Thymus (tissue), 11 donors: Measurements from ENCODE around the gene TFRC. TPM values are rescaled to one million over a fixed set of nuclear protein-coding genes. Genes with fewer than 3 reads are reported as not detected.
"Not testable (repeated sequence)": the region's sequence is repeated elsewhere in the genome, so short reads cannot be mapped to it uniquely, and the experiment has no call there.

Experiments
- DNase-seq, 9 donors: peaks; one replicate each; pipeline ENCODE4 v3.0.0-alpha.2; 2013; ENCODE audit warnings: low spot score in 9 of 9, low read depth in 6 of 9, missing footprints in 1 of 9
- H3K27ac ChIP-seq, 2 donors: one replicate each; pipeline ENCODE4 v1.5.1; 2013; ENCODE audit warnings: control low read depth in 1 of 2, low read depth in 1 of 2, low read length in 1 of 2, mild to moderate bottlenecking in 1 of 2, moderate library complexity in 1 of 2
- H3K27me3 ChIP-seq, 2 donors: one replicate each; pipeline ENCODE4 v1.5.1; 2013; ENCODE audit warnings: low read length in 1 of 2; ENCODE audit not compliant: control insufficient read depth in 2 of 2, insufficient read depth in 1 of 2
- H3K36me3 ChIP-seq, 2 donors: one replicate each; pipeline ENCODE4 v1.5.1; 2013; ENCODE audit warnings: low read length in 1 of 2, mild to moderate bottlenecking in 1 of 2, moderate library complexity in 1 of 2; ENCODE audit not compliant: control insufficient read depth in 2 of 2, insufficient read depth in 2 of 2
- H3K4me1 ChIP-seq, 2 donors: one replicate each; pipeline ENCODE4 v1.5.1; 2013; ENCODE audit warnings: low read length in 2 of 2; ENCODE audit not compliant: control insufficient read depth in 2 of 2, insufficient read depth in 2 of 2
- H3K4me3 ChIP-seq, 2 donors: one replicate each; pipeline ENCODE4 v1.5.1; 2013; ENCODE audit warnings: low read length in 2 of 2, control low read depth in 1 of 2, mild to moderate bottlenecking in 1 of 2
- H3K9me3 ChIP-seq, 2 donors: one replicate each; pipeline ENCODE4 v1.5.1; 2013; ENCODE audit warnings: low read length in 1 of 2, mild to moderate bottlenecking in 1 of 2; ENCODE audit not compliant: control insufficient read depth in 2 of 2, insufficient read depth in 1 of 2
- WGBS: extraction: QIAGEN DNeasy Blood & Tissue Kit; methylation state at CpG from one replicate; pipeline ENCODE4 v1.1.7; 2013; 5-methylcytosine and 5-hydroxymethylcytosine counted together
- polyA plus RNA-seq: library from polyadenylated mRNA; stranded (reverse); fragments of 200-250 nt; gene quantifications from one replicate; pipeline ENCODE4 v1.2.3, GENCODE V29; 2013
- total RNA-seq: library from RNA; stranded (reverse); fragments of 120-200 nt; gene quantifications from one replicate; pipeline ENCODE4 v1.2.4, GENCODE V29; 2013
- donor health status: healthy.

The TFRC gene
- total and polyA plus RNA-seq, 2 donors = 32.0 to 48.2 TPM

DNA sequence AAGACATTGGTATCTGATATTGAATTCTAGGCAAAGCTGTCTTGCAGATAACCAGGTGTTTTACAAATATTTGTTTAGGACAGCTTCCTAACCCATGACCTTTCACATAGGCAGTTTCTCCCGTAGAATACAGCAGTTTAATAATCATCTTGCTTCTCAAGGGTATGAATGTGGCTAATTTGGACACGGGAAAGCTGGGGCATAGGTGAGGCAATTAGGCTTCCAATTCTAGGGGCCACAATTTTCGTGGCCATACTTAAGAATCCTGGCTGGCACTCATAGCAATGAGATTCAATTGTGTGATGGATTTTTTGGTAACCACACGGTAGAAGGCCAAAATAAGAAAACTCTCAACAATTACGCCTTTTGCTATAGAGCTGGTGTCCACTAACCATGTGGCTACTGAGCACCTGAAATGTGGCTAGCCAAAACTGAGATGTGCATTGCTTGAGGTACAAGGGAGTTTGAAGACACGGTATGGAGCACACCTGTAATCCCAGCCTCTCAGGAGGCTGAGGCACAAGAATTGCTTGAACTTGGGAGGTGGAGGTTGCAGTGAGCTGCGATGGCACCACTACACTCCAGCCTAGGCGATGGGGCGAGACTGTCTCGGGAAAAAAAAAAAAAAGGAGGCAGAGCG is 34.4 kb downstream of the TFRC start:
- 98% methylated on average over 11 of the region's 11 CpGs for WGBS
- no peak overlapping the region for H3K4me3 ChIP-seq

DNA sequence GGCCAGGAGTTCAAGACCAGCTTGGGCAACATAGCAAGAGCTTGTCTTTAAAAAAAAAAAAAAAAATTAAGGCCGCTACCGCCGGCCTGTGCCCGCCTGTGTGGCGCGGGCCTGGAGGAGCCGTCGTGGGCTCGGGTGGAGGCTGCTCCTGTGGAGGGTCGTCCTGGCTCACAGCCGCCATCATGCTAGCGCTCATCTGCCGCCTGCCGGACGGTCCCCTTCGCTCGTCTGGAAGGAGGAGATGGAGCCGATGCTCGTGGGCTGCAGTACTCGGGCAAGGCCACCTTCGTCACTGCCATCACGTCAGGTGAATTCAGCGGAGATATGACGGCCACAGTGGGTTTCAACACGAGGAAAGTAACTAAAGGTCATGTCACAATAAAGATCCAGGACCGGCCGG is 37.4 kb downstream of the TFRC start:
- Histone ChIP-seq H3K4me3 (no peak overlapping the region), H3K9me3 (no peaks in the 10 kb centered on the region), H3K27me3 (no peaks in the 10 kb centered on the region), H3K27ac (no peak overlapping the region), H3K36me3 (peaks cover 17 to 19% of the 10 kb centered on the region in 2 donors), H3K4me1 (no peaks in the 10 kb centered on the region)
- no peak for DNase-seq
- WGBS = 98% methylated on average over 27 of the region's 27 CpGs

More for the DNA sequence above, 34.4 kb downstream of the TFRC start:
- Histone ChIP-seq H3K27me3 (no peaks in the 10 kb centered on the region), H3K9me3 (no peaks in the 10 kb centered on the region), H3K4me1 (no peaks in the 10 kb centered on the region), H3K36me3 (peaks cover 39 to 46% of the 10 kb centered on the region in 2 donors), H3K27ac (no peak overlapping the region)
- no peak for DNase-seq

DNA sequence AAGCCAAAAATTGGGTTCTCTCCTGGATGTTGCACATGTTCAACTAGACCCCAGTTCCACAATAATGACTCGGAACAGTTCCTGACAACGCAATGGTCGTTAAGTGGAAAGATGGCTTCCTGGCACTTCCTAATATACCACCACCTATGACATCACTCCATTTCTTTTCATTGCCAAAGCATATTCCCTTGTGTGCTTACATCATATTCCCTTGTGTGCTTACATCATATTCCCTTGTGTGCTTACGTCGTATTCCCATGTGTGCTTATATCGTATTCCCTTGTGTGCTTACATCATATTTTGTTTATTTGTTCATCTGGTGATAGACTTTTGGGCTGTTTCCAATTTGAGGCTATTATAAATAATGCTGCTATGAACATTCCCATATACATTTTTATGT is 39.2 kb downstream of the TFRC start:
- WGBS = 98% methylated on average over 6 of the region's 6 CpGs
- no peak overlapping the region for H3K27ac ChIP-seq
- peaks cover 6 to 11% of the 10 kb centered on the region in 2 donors for H3K36me3 ChIP-seq
- H3K9me3 ChIP-seq = no peaks in the 10 kb centered on the region
- H3K27me3 ChIP-seq = no peaks in the 10 kb centered on the region
- DNase-seq = no peak
- H3K4me3 ChIP-seq = no peak overlapping the region
- H3K4me1 ChIP-seq = no peaks in the 10 kb centered on the region

DNA sequence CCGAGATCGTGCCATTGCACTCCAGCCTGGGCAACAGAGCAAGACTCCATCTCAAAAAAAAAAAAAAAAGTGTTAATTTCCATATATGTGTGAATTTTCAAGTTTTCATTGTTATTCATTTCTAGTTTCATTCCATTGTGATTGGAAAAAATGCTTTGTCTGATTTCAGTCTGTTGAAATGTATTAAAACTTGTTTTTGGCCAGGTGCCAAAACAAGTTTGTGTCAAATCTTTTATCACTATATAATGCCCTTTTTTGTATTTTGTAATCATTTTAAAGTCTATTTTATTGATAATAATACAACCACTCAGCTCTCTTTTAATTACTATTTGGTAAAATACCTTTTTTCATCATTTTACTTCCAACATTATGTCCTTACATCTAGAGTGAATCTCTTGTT is 42.5 kb downstream of the TFRC start:
- Histone ChIP-seq H3K27me3 (no peaks in the 10 kb centered on the region), H3K27ac (no peak overlapping the region), H3K4me1 (no peaks in the 10 kb centered on the region), H3K9me3 (peaks cover 0 to 3% of the 10 kb centered on the region in 2 donors), H3K4me3 (no peak overlapping the region), H3K36me3 (peaks cover 0 to 1% of the 10 kb centered on the region in 2 donors)
- no peak for DNase-seq
- 100% methylated on average over 2 of the region's 2 CpGs for WGBS

DNA sequence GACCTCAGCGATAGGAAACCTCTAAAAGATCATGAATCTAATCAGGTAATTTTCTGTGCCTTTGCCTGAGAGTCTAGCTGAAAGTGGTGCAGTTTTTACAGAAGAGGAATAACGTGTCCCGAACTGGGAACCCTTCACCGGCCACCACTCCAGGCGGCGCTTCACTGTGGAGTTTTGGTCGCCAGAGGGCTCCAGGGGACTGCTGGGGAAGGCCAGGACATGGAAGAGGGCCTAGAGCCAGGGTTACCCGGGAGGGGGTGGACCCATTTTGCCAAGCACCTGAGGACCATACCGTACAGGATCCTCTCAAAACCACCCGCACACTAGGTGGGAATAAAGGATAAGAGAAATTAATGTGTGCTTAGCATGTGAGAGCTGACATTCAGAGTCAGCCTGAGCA is 55.8 kb downstream of the TFRC start:
- DNase-seq, H3K27me3 ChIP-seq, H3K4me1 ChIP-seq, H3K27ac ChIP-seq, H3K4me3 ChIP-seq, H3K36me3 ChIP-seq, H3K9me3 ChIP-seq: not testable (repeated sequence)
- WGBS = 73% methylated on average over 10 of the region's 10 CpGs

DNA sequence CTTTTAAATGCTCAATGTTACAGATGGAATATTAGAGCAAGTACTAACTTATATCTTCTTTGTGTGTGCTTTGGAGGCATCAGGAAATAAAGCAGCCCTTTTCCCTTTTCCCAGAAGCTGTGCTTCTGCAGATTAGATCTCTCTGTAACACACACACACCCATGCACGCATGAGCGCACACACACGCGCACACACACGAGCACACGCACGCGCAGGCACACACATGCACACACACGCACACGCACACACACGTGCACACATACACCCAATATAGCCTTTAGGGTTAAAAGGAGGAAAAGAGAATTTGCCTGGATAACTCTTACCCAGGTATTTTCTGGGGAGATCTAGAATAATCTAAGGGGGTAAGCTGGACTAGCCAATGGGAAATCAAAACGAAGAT is 56.9 kb downstream of the TFRC start:
- H3K4me1 ChIP-seq = no peaks in the 10 kb centered on the region
- no peaks in the 10 kb centered on the region for H3K27me3 ChIP-seq
- H3K36me3 ChIP-seq = no peaks in the 10 kb centered on the region
- no peak for DNase-seq
- H3K9me3 ChIP-seq = no peaks in the 10 kb centered on the region
- H3K4me3 ChIP-seq = no peak overlapping the region
- WGBS = 89% methylated on average over 12 of the region's 12 CpGs
- no peak overlapping the region for H3K27ac ChIP-seq

DNA sequence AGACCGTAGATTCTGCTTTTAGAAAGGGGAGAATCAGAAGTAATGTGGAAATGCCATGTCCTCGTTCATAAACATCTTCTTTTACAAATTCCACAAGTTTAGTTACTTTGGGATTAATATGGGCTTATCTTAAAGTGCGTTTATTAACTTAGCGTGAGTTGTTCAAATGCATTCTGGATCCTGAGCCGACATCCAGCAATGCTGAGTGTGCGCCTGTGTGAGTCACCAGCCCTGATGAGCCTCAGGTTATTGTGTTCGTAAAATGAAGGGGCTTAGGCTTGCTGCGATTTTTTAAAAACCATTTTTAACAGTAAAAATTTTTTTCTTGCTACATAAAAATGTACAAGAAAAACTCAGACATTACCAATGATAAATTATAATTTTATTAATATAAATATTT is 57.9 kb downstream of the TFRC start:
- WGBS = 98% methylated on average over 8 of the region's 8 CpGs
- Histone ChIP-seq H3K9me3 (no peaks in the 10 kb centered on the region), H3K27me3 (no peaks in the 10 kb centered on the region), H3K4me3 (no peak overlapping the region), H3K36me3 (no peaks in the 10 kb centered on the region), H3K4me1 (no peaks in the 10 kb centered on the region), H3K27ac (no peak overlapping the region)
- no peak for DNase-seq

DNA sequence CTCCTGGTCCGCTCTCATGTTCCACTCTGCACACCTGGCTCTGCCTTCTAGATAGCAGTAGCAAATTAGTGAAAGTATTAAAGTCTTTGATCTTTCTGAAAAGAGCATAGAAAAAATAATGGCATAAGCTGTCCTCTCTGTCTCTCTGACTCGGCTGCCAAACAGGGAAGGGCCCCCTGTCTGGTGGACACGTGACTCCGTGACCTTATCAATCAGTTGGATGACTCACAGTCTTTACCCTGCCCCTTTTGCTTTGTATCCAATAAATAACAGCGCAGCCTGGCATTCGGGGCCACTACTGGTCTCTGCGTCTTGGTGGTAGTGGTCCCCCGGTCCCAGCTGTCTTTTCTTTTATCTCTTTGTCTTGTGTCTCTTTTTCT is 59.4 kb downstream of the TFRC start:
- 91% methylated on average over 8 of the region's 8 CpGs for WGBS
- H3K27ac ChIP-seq, H3K36me3 ChIP-seq, H3K9me3 ChIP-seq, H3K27me3 ChIP-seq, DNase-seq, H3K4me1 ChIP-seq, H3K4me3 ChIP-seq: not testable (repeated sequence)

DNA sequence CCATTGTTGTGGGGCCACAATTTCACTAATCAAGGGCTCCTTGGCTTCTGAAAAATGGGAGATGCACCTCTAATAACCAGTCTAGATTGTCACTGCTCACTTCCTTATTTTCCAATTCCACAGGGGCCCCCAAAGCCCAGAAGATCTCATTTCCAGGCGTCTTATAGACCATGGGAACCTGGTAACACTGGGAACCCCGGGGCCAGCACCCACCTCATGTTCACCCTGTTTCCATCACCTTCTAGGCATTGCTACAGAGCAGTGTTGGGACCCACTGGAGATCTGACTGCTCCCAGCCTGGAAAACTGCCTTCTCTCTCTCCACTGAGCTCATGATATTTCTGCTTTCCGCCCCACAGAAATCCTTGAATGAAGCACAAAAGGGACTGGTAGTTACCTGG is 61.5 kb downstream of the TFRC start:
- whole genome bisulfite sequencing = 90% methylated on average over 3 of the region's 3 CpGs

DNA sequence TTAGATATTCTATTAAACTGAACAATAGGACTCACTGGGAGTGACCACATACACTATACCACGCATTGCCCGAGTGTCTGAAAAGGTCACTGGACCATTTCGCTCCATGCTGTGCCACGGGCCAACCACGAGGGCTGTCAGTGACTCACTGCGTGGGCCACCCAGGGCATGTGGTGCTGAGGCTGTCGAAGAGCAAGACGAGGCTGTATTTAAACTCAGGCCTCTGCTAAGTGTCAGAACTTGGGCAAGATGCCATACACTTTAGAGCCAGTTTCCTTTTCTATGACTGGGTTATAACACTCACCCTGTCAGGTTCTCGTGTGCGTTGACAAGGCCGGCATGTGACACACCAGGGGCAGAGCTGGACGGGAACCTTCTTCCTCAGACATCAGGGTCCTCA is 62.3 kb downstream of the TFRC start:
- not testable (repeated sequence) for H3K9me3 ChIP-seq, H3K36me3 ChIP-seq, DNase-seq, H3K27ac ChIP-seq, H3K4me3 ChIP-seq, H3K4me1 ChIP-seq, H3K27me3 ChIP-seq
- 64% methylated on average over 12 of the region's 12 CpGs for WGBS

More for the DNA sequence above, 61.5 kb downstream of the TFRC start:
- Histone ChIP-seq H3K9me3 (no peaks in the 10 kb centered on the region), H3K27me3 (no peaks in the 10 kb centered on the region), H3K4me1 (no peaks in the 10 kb centered on the region), H3K27ac (no peak overlapping the region), H3K4me3 (no peak overlapping the region), H3K36me3 (no peaks in the 10 kb centered on the region)
- DNase-seq = no peak
